HG03135 (cell line): ENCODE measurements around the gene SOX5.
"Not testable (repeated sequence)": the region's sequence is repeated elsewhere in the genome, so short reads cannot be mapped to it uniquely, and the experiment has no call there.

ENCODE experiments used
- ATAC-seq: cut with Tn5 transposase; IDR thresholded peaks from one replicate; pipeline ENCODE4 v1.9.1; 2021; ENCODE audit warnings: mild to moderate bottlenecking, moderate library complexity; ENCODE audit not compliant: unreplicated experiment

Gene SOX5

GRCh38 chr12:23507785-23508184 lies 441.7 kb downstream of the SOX5 start:
- not testable (repeated sequence) for ATAC-seq

- ATAC-seq: not testable (repeated sequence)
Observed at GRCh38 chr12:23505736-23506135, 443.7 kb downstream of the SOX5 start.

GRCh38 chr12:23504641-23505399 lies 444.6 kb downstream of the SOX5 start:
- ATAC-seq: no peak

- ATAC-seq: no peak
Observed at GRCh38 chr12:23504043-23504442, 445.4 kb downstream of the SOX5 start.

- ATAC-seq: no peak
Observed at GRCh38 chr12:23503544-23503943, 445.9 kb downstream of the SOX5 start.

GRCh38 chr12:23502259-23502658 lies 447.2 kb downstream of the SOX5 start:
- no peak for ATAC-seq

- ATAC-seq: no peak
Observed at GRCh38 chr12:23495472-23495871, 454.0 kb downstream of the SOX5 start.

GRCh38 chr12:23493672-23494071 lies 455.8 kb downstream of the SOX5 start:
- ATAC-seq: no peak

GRCh38 chr12:23491029-23491428 lies 458.4 kb downstream of the SOX5 start:
- not testable (repeated sequence) for ATAC-seq

- no peak for ATAC-seq
Observed at GRCh38 chr12:23488130-23488529, 461.3 kb downstream of the SOX5 start.

- ATAC-seq: no peak
Observed at GRCh38 chr12:23484238-23484637, 465.2 kb downstream of the SOX5 start.

GRCh38 chr12:23482571-23482970 lies 466.9 kb downstream of the SOX5 start:
- no peak for ATAC-seq
